Neuronal stem cell (in vitro differentiated cells): ENCODE results near the gene TBL1Y.

Experiments used
- DNase-seq: peaks from one replicate; pipeline ENCODE4 v3.0.0-alpha.2; 2013; ENCODE audit warnings: low spot score
- H2AFZ ChIP-seq: one replicate; pipeline ENCODE4 v1.6.1; 2013; ENCODE audit warnings: mild to moderate bottlenecking, low read length, inconsistent platforms
- H2AK5ac ChIP-seq: 2 replicates; pipeline ENCODE4 v1.6.1; 2013; ENCODE audit warnings: low read depth, mild to moderate bottlenecking, inconsistent platforms, low read length, moderate library complexity, mixed read lengths
- H2BK120ac ChIP-seq: 2 replicates; pipeline ENCODE4 v1.6.1; 2013; ENCODE audit warnings: low read depth, mild to moderate bottlenecking, inconsistent platforms, low read length, moderate library complexity, mixed read lengths
- H2BK12ac ChIP-seq: one replicate; pipeline ENCODE4 v1.6.1; 2013; ENCODE audit warnings: low read length, inconsistent platforms
- H2BK15ac ChIP-seq: 2 replicates; pipeline ENCODE4 v1.6.1; 2013; ENCODE audit warnings: mild to moderate bottlenecking, low read length, inconsistent platforms, mixed read lengths
- H2BK5ac ChIP-seq: one replicate; pipeline ENCODE4 v1.6.1; 2013; ENCODE audit warnings: inconsistent platforms, mild to moderate bottlenecking, low read length, moderate library complexity
- H3K14ac ChIP-seq: one replicate; pipeline ENCODE4 v1.6.1; 2013; ENCODE audit warnings: low read length, inconsistent platforms
- H3K18ac ChIP-seq: 2 replicates; pipeline ENCODE4 v1.6.1; 2013; ENCODE audit warnings: low read length, inconsistent platforms
- H3K23ac ChIP-seq: 2 replicates; pipeline ENCODE4 v1.6.1; 2013; ENCODE audit warnings: low read depth, mild to moderate bottlenecking, mixed read lengths, low read length, inconsistent platforms; ENCODE audit not compliant: poor library complexity
- H3K27ac ChIP-seq: replicated peaks from 3 replicates; pipeline ENCODE4 v1.5.1; 2013; ENCODE audit warnings: low read length, inconsistent platforms
- H3K27me3 ChIP-seq, 3 experiments: 2 replicates each; pipeline ENCODE4 v1.6.1; 2013; ENCODE audit warnings: low read length in 3 of 3, mild to moderate bottlenecking in 2 of 3, inconsistent platforms in 1 of 3, low read depth in 1 of 3, mixed read lengths in 1 of 3, moderate library complexity in 1 of 3; ENCODE audit not compliant: control insufficient read depth in 3 of 3, insufficient read depth in 3 of 3
- H3K36me3 ChIP-seq, 2 donors: replicated peaks in 1 of 2; 2 replicates each; pipeline ENCODE4 v1.6.1; 2013; ENCODE audit warnings: low read length in 2 of 2; ENCODE audit not compliant: control insufficient read depth in 2 of 2, insufficient read depth in 2 of 2
- H3K4ac ChIP-seq: 2 replicates; pipeline ENCODE4 v1.6.1; 2013; ENCODE audit warnings: inconsistent platforms, mild to moderate bottlenecking, low read length, moderate library complexity
- H3K4me1 ChIP-seq, 2 donors: 1 replicate in 1 of 2; 2 replicates in 1 of 2; pipeline ENCODE4 v1.6.1; 2013; ENCODE audit warnings: low read length in 2 of 2, low read depth in 1 of 2; ENCODE audit not compliant: control insufficient read depth in 2 of 2, insufficient read depth in 1 of 2
- H3K4me2 ChIP-seq: one replicate; pipeline ENCODE4 v1.6.1; 2013; ENCODE audit warnings: mild to moderate bottlenecking, low read length, inconsistent platforms; ENCODE audit not compliant: insufficient read depth, poor library complexity, severe bottlenecking
- H3K4me3 ChIP-seq, 2 donors: 2 replicates each; pipeline ENCODE4 v1.5.1; 2013; ENCODE audit warnings: low read length in 2 of 2, mild to moderate bottlenecking in 2 of 2, inconsistent platforms in 1 of 2, moderate library complexity in 1 of 2
- H3K79me1 ChIP-seq: one replicate; pipeline ENCODE4 v1.6.1; 2013; ENCODE audit warnings: low read depth, mild to moderate bottlenecking, inconsistent platforms, low read length, moderate library complexity
- H3K9ac ChIP-seq: one replicate; pipeline ENCODE4 v1.6.1; 2013; ENCODE audit warnings: mild to moderate bottlenecking, low read depth, low read length, inconsistent platforms; ENCODE audit not compliant: poor library complexity
- H3K9me3 ChIP-seq, 2 donors: replicated peaks in 1 of 2; 2 replicates each; pipeline versions ENCODE3 to v1.6.1; 2013; ENCODE audit warnings: low read length in 2 of 2, mild to moderate bottlenecking in 2 of 2, inconsistent platforms in 1 of 2, low read depth in 1 of 2, mixed read lengths in 1 of 2, moderate library complexity in 1 of 2; ENCODE audit not compliant: control insufficient read depth in 2 of 2, insufficient read depth in 1 of 2
- H4K8ac ChIP-seq: one replicate; pipeline ENCODE4 v1.6.1; 2013; ENCODE audit warnings: low read depth, mild to moderate bottlenecking, inconsistent platforms, low read length, moderate library complexity
- H4K91ac ChIP-seq: one replicate; pipeline ENCODE4 v1.6.1; 2013; ENCODE audit warnings: low read length, low read depth, mild to moderate bottlenecking, inconsistent platforms; ENCODE audit not compliant: poor library complexity
- WGBS, 2 donors: extraction: QIAGEN DNeasy Blood & Tissue Kit; methylation state at CpG; one replicate each; pipeline ENCODE4 v1.1.7; 2013; ENCODE audit warnings: missing lambda C conversion rate in 2 of 2, mixed read lengths in 1 of 2; ENCODE audit not compliant: insufficient read length in 2 of 2, insufficient replicate concordance in 1 of 2; ENCODE audit errors: extremely low coverage in 2 of 2; 5-methylcytosine and 5-hydroxymethylcytosine counted together

TBL1Y gene

GRCh38 chrY:6977783-6978182, 67.3 kb downstream of the TBL1Y start:
- Histone ChIP-seq H2BK15ac (no peak overlapping the region), H3K4me3 (no peak overlapping the region), H3K9ac (no peak overlapping the region), H2AK5ac (no peak overlapping the region), H2BK120ac (no peak overlapping the region), H3K4me2 (no peak overlapping the region), H3K9me3 (no peaks in the 10 kb centered on the region), H3K18ac (no peak overlapping the region), H3K79me1 (peaks cover 2% of the 10 kb centered on the region), H2BK5ac (no peak overlapping the region), H3K23ac (no peak overlapping the region), H2AFZ (no peak overlapping the region), H3K27ac (no peak overlapping the region), H3K4me1 (peaks cover 0 to 2% of the 10 kb centered on the region in 2 donors), H3K4ac (no peak overlapping the region), H3K36me3 (no peaks in the 10 kb centered on the region), H4K8ac (no peak overlapping the region), H3K14ac (no peak overlapping the region), H4K91ac (no peak overlapping the region), H3K27me3 (no peaks in the 10 kb centered on the region), H2BK12ac (no peak overlapping the region)
- WGBS, 2 donors, result no CpG with 5 or more reads among the region's 5 CpGs
- DNase-seq, result no peak

- Histone ChIP-seq H2BK120ac (no peak overlapping the region), H2BK12ac (no peak overlapping the region), H3K79me1 (peaks cover 3% of the 10 kb centered on the region), H4K91ac (no peak overlapping the region), H3K27me3 (no peaks in the 10 kb centered on the region), H2BK5ac (no peak overlapping the region), H3K4me2 (no peak overlapping the region), H3K18ac (no peak overlapping the region), H3K9ac (no peak overlapping the region), H2AK5ac (no peak overlapping the region), H3K36me3 (no peaks in the 10 kb centered on the region), H3K4me3 (no peak overlapping the region), H3K4me1 (no peaks in the 10 kb centered on the region), H2AFZ (no peak overlapping the region), H3K23ac (no peak overlapping the region), H3K14ac (no peak overlapping the region), H3K27ac (no peak overlapping the region), H4K8ac (no peak overlapping the region), H3K4ac (no peak overlapping the region), H3K9me3 (no peaks in the 10 kb centered on the region), H2BK15ac (no peak overlapping the region)
- no CpG with 5 or more reads among the region's 3 CpGs for WGBS, 2 donors
- no peak for DNase-seq
Measured at GRCh38 chrY:6983221-6983620, 72.7 kb downstream of the TBL1Y start.

DNA sequence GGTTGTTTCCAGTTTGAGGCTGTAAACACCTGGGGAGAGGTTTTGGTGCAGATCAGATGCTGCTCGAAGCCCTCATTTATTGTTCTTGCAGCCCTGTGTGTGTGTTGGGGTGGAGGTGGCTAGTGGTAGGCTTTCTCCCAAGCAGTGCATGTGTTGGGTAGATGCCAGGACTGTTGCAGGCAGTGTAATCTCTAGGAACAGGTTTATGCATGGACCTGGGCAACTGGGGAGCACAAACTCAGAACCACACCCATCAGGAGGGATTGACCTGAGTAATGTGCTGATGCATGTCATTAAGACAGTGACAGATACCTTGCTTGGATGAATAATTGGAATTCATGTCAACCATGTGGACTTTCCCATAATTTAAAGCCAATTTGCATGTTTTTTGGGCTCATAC, 77.3 kb downstream of the TBL1Y start:
- Histone ChIP-seq H3K9ac (no peak overlapping the region), H3K4me2 (no peak overlapping the region)
- WGBS, 2 donors, result no CpG with 5 or more reads among the region's 1 CpG

GRCh38 chrY:6989886-6990620, 79.6 kb downstream of the TBL1Y start:
- Histone ChIP-seq H2BK5ac (no peak overlapping the region), H3K4me2 (no peak overlapping the region), H4K91ac (no peak overlapping the region), H2BK15ac (no peak overlapping the region), H3K9ac (no peak overlapping the region), H3K4ac (no peak overlapping the region), H3K79me1 (peaks cover 1% of the 10 kb centered on the region), H2BK120ac (no peak overlapping the region), H3K23ac (no peak overlapping the region), H2AFZ (no peak overlapping the region), H3K27ac (no peak overlapping the region), H3K9me3 (no peaks in the 10 kb centered on the region), H3K36me3 (no peaks in the 10 kb centered on the region), H3K4me1 (no peaks in the 10 kb centered on the region), H2BK12ac (no peak overlapping the region), H3K27me3 (no peaks in the 10 kb centered on the region), H2AK5ac (no peak overlapping the region), H4K8ac (no peak overlapping the region), H3K4me3 (no peak overlapping the region), H3K14ac (no peak overlapping the region), H3K18ac (no peak overlapping the region)
- no peak for DNase-seq
- WGBS, 2 donors, result no CpG with 5 or more reads among the region's 6 CpGs

More for the DNA sequence above, 77.3 kb downstream of the TBL1Y start:
- H3K4me3 ChIP-seq, result no peak overlapping the region
- no peaks in the 10 kb centered on the region for H3K4me1 ChIP-seq
- no peaks in the 10 kb centered on the region for H3K36me3 ChIP-seq
- H3K18ac ChIP-seq, result no peak overlapping the region
- H3K4ac ChIP-seq, result no peak overlapping the region
- no peak overlapping the region for H2BK12ac ChIP-seq
- H2AFZ ChIP-seq, result no peak overlapping the region
- H2BK120ac ChIP-seq, result no peak overlapping the region
- no peak overlapping the region for H2BK15ac ChIP-seq
- H3K23ac ChIP-seq, result no peak overlapping the region
- H3K27me3 ChIP-seq, result no peaks in the 10 kb centered on the region
- no peak overlapping the region for H4K8ac ChIP-seq
- no peak overlapping the region for H4K91ac ChIP-seq
- H2BK5ac ChIP-seq, result no peak overlapping the region
- peaks cover 1% of the 10 kb centered on the region for H3K79me1 ChIP-seq
- H2AK5ac ChIP-seq, result no peak overlapping the region
- DNase-seq, result no peak
- H3K27ac ChIP-seq, result no peak overlapping the region
- H3K9me3 ChIP-seq, result no peaks in the 10 kb centered on the region
- H3K14ac ChIP-seq, result no peak overlapping the region
